Esophagus muscularis mucosa (tissue), 4 donors: ENCODE data around the gene OLFML1. TPM values are rescaled to one million over a fixed set of nuclear protein-coding genes. Genes with fewer than 3 reads are reported as not detected.

ENCODE experiments used
- DNase-seq: peaks from one replicate; pipeline ENCODE4 v3.0.0-alpha.2; 2017; ENCODE audit errors: extremely low spot score
- H3K27ac ChIP-seq, 4 donors: fragments of 200-600 bp; sonication (generic); replicated peaks in 1 of 4; 1 replicate in 3 of 4; 2 replicates in 1 of 4; pipeline ENCODE4 v1.5.1; 2016 to 2019; ENCODE audit warnings: mild to moderate bottlenecking in 1 of 4
- H3K27me3 ChIP-seq, 4 donors: fragments of 200-600 bp; sonication (generic); one replicate each; pipeline versions ENCODE4 v1.5.1 to v1.6.0; 2016 to 2019
- H3K36me3 ChIP-seq, 4 donors: fragments of 200-600 bp; sonication (generic); one replicate each; pipeline ENCODE4 v1.5.1; 2016 to 2019
- H3K4me1 ChIP-seq, 4 donors: fragments of 200-600 bp; sonication (generic); one replicate each; pipeline ENCODE4 v1.5.1; 2016 to 2019
- H3K4me3 ChIP-seq, 4 donors: fragments of 200-600 bp; sonication (generic); 1 replicate in 2 of 4; 2 replicates in 2 of 4; pipeline ENCODE4 v1.5.1; 2016 to 2019; ENCODE audit warnings: mild to moderate bottlenecking in 4 of 4, moderate library complexity in 1 of 4
- H3K9me3 ChIP-seq, 4 donors: fragments of 200-600 bp; sonication (generic); 1 replicate in 3 of 4; 2 replicates in 1 of 4; pipeline ENCODE4 v1.5.1; 2016 to 2019
- EP300 ChIP-seq: sonication (generic); formaldehyde crosslinking; IDR thresholded peaks from one replicate; pipeline ENCODE4 v1.6.1; 2017; ENCODE audit warnings: antibody characterized with exemption
- POLR2A ChIP-seq: fragments of 450-650 bp; IDR thresholded peaks from one replicate; pipeline ENCODE4 v1.6.1; 2017; ENCODE audit warnings: antibody characterized with exemption, moderate library complexity, mild to moderate bottlenecking, low read depth
- POLR2AphosphoS5 ChIP-seq, 2 donors: sonication (generic); formaldehyde crosslinking; IDR thresholded peaks; one replicate each; pipeline ENCODE4 v1.6.1; 2017; ENCODE audit warnings: antibody characterized with exemption in 2 of 2
- WGBS: methylation state at CpG from one replicate; pipeline ENCODE4 v1.1.5; 2018; 5-methylcytosine and 5-hydroxymethylcytosine counted together
- intact Hi-C: fragments of 100-400 bp; cut with DNase I; formaldehyde crosslinking; loops from one replicate; pipeline ENCODE4 v1.15.1; 2023
- total RNA-seq, 4 donors: library from RNA; depleted of rRNA; stranded (reverse); fragments of >200 nt; gene quantifications; one replicate each; pipeline versions ENCODE4 v1.1.0 to v1.2.1, GENCODE V29; 2016
- TF ChIP-seq, protein P1 (sequence below), 3 experiments: fragments of 200-600 bp in 2 of 3; fragments of 450-650 bp in 1 of 3; sonication (generic) in 2 of 3; IDR thresholded peaks; one replicate each; pipeline ENCODE4 v1.5.1; 2017 to 2019; ENCODE audit warnings: antibody characterized with exemption in 3 of 3, mild to moderate bottlenecking in 2 of 3, moderate library complexity in 1 of 3

OLFML1 gene
- total RNA-seq, 4 donors from 2014 or later: 5.6 to 10.8 (median 7.7) TPM

GRCh38 chr11:7486098-7486780 is 933 bp downstream of the OLFML1 start:
- Histone ChIP-seq H3K9me3 (no peaks in the 10 kb centered on the region), H3K4me1 (peaks cover 0 to 7% (median 2%) of the 10 kb centered on the region in 4 donors), H3K27me3 (peaks cover 0 to 2% (median 0%) of the 10 kb centered on the region in 4 donors), H3K4me3 (peak overlapping the region; percentile 40 to 51 (median 46)), H3K36me3 (peaks cover 0 to 7% (median 0%) of the 10 kb centered on the region in 4 donors), H3K27ac (peak overlapping the region; percentile 24 to 66 (median 50))
- DNase-seq: no peak
- TF ChIP-seq, protein P1, sequence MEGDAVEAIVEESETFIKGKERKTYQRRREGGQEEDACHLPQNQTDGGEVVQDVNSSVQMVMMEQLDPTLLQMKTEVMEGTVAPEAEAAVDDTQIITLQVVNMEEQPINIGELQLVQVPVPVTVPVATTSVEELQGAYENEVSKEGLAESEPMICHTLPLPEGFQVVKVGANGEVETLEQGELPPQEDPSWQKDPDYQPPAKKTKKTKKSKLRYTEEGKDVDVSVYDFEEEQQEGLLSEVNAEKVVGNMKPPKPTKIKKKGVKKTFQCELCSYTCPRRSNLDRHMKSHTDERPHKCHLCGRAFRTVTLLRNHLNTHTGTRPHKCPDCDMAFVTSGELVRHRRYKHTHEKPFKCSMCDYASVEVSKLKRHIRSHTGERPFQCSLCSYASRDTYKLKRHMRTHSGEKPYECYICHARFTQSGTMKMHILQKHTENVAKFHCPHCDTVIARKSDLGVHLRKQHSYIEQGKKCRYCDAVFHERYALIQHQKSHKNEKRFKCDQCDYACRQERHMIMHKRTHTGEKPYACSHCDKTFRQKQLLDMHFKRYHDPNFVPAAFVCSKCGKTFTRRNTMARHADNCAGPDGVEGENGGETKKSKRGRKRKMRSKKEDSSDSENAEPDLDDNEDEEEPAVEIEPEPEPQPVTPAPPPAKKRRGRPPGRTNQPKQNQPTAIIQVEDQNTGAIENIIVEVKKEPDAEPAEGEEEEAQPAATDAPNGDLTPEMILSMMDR (IDR thresholded peaks at IDR 0.05): no peak
- TF ChIP-seq POLR2AphosphoS5 (IDR thresholded peaks at IDR 0.05) (no peak), POLR2A (no peak), EP300 (no peak)
- WGBS: 57% methylated on average over 2 of the region's 2 CpGs
- intact Hi-C loops: no loop called here

GRCh38 chr11:7486781-7487140 is 1.5 kb downstream of the OLFML1 start:
- TF ChIP-seq POLR2AphosphoS5 (IDR thresholded peaks at IDR 0.05): no peak
- TF ChIP-seq, protein P1 (IDR thresholded peaks at IDR 0.05): no peak
- no peak for TF ChIP-seq EP300
- no peak for TF ChIP-seq POLR2A
- Histone ChIP-seq H3K27me3 (peaks cover 0 to 3% (median 0%) of the 10 kb centered on the region in 4 donors), H3K36me3 (peaks cover 0 to 7% (median 0%) of the 10 kb centered on the region in 4 donors), H3K27ac (no peak overlapping the region), H3K4me3 (peak overlapping the region; percentile 40 to 51 (median 46)), H3K9me3 (no peaks in the 10 kb centered on the region), H3K4me1 (peaks cover 0 to 7% (median 2%) of the 10 kb centered on the region in 4 donors)
- no peak for DNase-seq
- WGBS: 39% methylated on average over 6 of the region's 6 CpGs
- intact Hi-C loops: no loop called here

DNA sequence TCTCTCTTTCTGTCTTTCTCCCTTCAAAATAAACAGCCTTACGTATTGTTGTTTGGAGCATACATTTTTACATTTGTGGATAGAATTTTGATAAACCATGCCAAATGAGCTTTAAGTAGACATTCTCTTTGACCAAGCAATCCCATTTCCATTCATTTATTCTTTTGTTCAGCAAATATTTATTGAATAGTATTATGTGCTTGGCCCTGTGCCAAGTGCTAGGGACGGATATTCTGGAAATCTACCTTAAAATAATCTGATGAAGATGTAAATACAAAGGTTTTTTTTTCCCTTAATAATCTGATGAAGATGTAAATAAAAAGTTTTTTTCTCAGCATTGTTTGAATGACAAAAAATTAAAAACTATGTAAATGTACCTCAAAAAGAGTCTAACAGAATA is 2.1 kb downstream of the OLFML1 start:
- TF ChIP-seq, protein P1 (IDR thresholded peaks at IDR 0.05): no peak
- TF ChIP-seq EP300: no peak
- DNase-seq: no peak
- intact Hi-C loops: no loop called here
- H3K4me3 ChIP-seq: peak overlapping the region in 2 of 4 donors; percentile 44 to 51
- WGBS: 43% methylated on average over 2 of the region's 2 CpGs
- peaks cover 0 to 7% (median 2%) of the 10 kb centered on the region in 4 donors for H3K4me1 ChIP-seq
- no peak overlapping the region for H3K27ac ChIP-seq
- peaks cover 0 to 7% (median 0%) of the 10 kb centered on the region in 4 donors for H3K36me3 ChIP-seq
- H3K27me3 ChIP-seq: peaks cover 0 to 3% (median 0%) of the 10 kb centered on the region in 4 donors
- H3K9me3 ChIP-seq: no peaks in the 10 kb centered on the region

- Histone ChIP-seq H3K9me3 (no peaks in the 10 kb centered on the region), H3K4me3 (no peak overlapping the region), H3K27ac (no peak overlapping the region), H3K4me1 (peaks cover 0 to 7% (median 2%) of the 10 kb centered on the region in 4 donors), H3K27me3 (peaks cover 0 to 3% (median 0%) of the 10 kb centered on the region in 4 donors), H3K36me3 (peaks cover 0 to 7% (median 0%) of the 10 kb centered on the region in 4 donors)
- intact Hi-C loops: no loop called here
- TF ChIP-seq, protein P1 (IDR thresholded peaks at IDR 0.05): no peak
- DNase-seq: no peak
- 100% methylated on average over 1 of the region's 1 CpG for WGBS
Measured at GRCh38 chr11:7488681-7489080, 3.4 kb downstream of the OLFML1 start.

- no peak for DNase-seq
- intact Hi-C loops: no loop called here
- 83% methylated on average over 2 of the region's 2 CpGs for WGBS
- Histone ChIP-seq H3K36me3 (peaks cover 0 to 7% (median 0%) of the 10 kb centered on the region in 4 donors), H3K4me3 (no peak overlapping the region), H3K4me1 (peaks cover 0 to 6% (median 2%) of the 10 kb centered on the region in 4 donors), H3K27ac (no peak overlapping the region), H3K9me3 (no peaks in the 10 kb centered on the region), H3K27me3 (peaks cover 0 to 3% (median 0%) of the 10 kb centered on the region in 4 donors)
- TF ChIP-seq POLR2A (no peak), EP300 (no peak), POLR2AphosphoS5 (IDR thresholded peaks at IDR 0.05) (no peak)
- TF ChIP-seq, protein P1 (IDR thresholded peaks at IDR 0.05): no peak
Measured at GRCh38 chr11:7489376-7489775, 4.1 kb downstream of the OLFML1 start.
